ENCODE data around the gene PLEKHA7. TPM values are rescaled to one million over a fixed set of nuclear protein-coding genes. Genes with fewer than 3 reads are reported as not detected.

The PLEKHA7 gene
- total and polyA plus RNA-seq, 2 of the 4 experiments (the other 2 are of a cell fraction): 0.12 TPM; not detected in 1

- no peak for TF ChIP-seq ELK1 (IDR thresholded peaks at IDR 0.05; ENCODE audit: borderline replicate concordance, low read depth, low read length)
- TF ChIP-seq CHD1 (IDR thresholded peaks at IDR 0.05; ENCODE audit: low read depth, low read length): no peak
- no peak for TF ChIP-seq RFX5 (IDR thresholded peaks at IDR 0.05; ENCODE audit: low read depth, low read length)
- no peak for TF ChIP-seq RAD21 (IDR thresholded peaks at IDR 0.05; ENCODE audit: low read length)
- no peak for TF ChIP-seq CEBPB (IDR thresholded peaks at IDR 0.05; ENCODE audit: low read depth, low read length)
- no peak for TF ChIP-seq RCOR1 (IDR thresholded peaks at IDR 0.05; ENCODE audit: insufficient replicate concordance, low read length)
- no peak for TF ChIP-seq FOS (IDR thresholded peaks at IDR 0.05; ENCODE audit: low read depth, low read length)
- no peak for TF ChIP-seq BHLHE40 (IDR thresholded peaks at IDR 0.05; ENCODE audit: low read depth, low read length)
- TF ChIP-seq USF2 (IDR thresholded peaks at IDR 0.05; ENCODE audit: low read depth, low read length): no peak
- no peak for TF ChIP-seq POLR2A (IDR thresholded peaks at IDR 0.05; ENCODE audit: low read depth, low read length)
- TF ChIP-seq MAFK (IDR thresholded peaks at IDR 0.05; ENCODE audit: low read depth, low read length): no peak
- TF ChIP-seq MAZ (IDR thresholded peaks at IDR 0.05; ENCODE audit: borderline replicate concordance, low read depth, low read length): no peak
- TF ChIP-seq CTCF (conservative IDR thresholded peaks at IDR 0.05; ENCODE audit: low read depth, low read length): no peak
- no peak for TF ChIP-seq MXI1 (IDR thresholded peaks at IDR 0.05; ENCODE audit: borderline replicate concordance, low read depth, low read length)
- TF ChIP-seq SMC3 (IDR thresholded peaks at IDR 0.05; ENCODE audit: low read depth, low read length): no peak
- no peak for TF ChIP-seq NFE2L2 (IDR thresholded peaks at IDR 0.05; ENCODE audit: low read depth, low read length)
- ChIA-PET POLR2A (ENCODE audit: unreplicated experiment) (no interaction called here), CTCF (no interaction called here)
- Histone ChIP-seq H2AFZ (replicated peaks; ENCODE audit: low read length, poor library complexity) (no peak overlapping the region), H2BK20ac (ENCODE audit: low read depth, low read length) (no peak overlapping the region), H4K91ac (ENCODE audit: insufficient read depth, low read depth, low read length) (no peak overlapping the region), H3K14ac (replicated peaks; ENCODE audit: low read depth, low read length) (no peak overlapping the region), H2BK5ac (ENCODE audit: low read depth, low read length, poor library complexity, severe bottlenecking) (no peak overlapping the region), H2BK120ac (ENCODE audit: low read depth, low read length) (no peak overlapping the region), H3K4me2 (ENCODE audit: low read depth, low read length) (no peak overlapping the region), H3K27me3 (ENCODE audit: control insufficient read depth, insufficient read depth, low read length) (peaks cover 8% of the 10 kb centered on the region), H3K56ac (ENCODE audit: extremely low read depth, insufficient read depth, low read length) (no peak overlapping the region), H3K23ac (ENCODE audit: low read depth, low read length) (no peak overlapping the region), H4K20me1 (ENCODE audit: insufficient read depth, low read length) (no peaks in the 10 kb centered on the region), H3K4me3 (ENCODE audit: insufficient read depth, low read depth, low read length) (no peak overlapping the region), H4K5ac (ENCODE audit: low read depth, low read length) (no peak overlapping the region), H3K4ac (ENCODE audit: low read depth, low read length) (no peak overlapping the region), H3K9me1 (ENCODE audit: insufficient read depth, low read length) (no peaks in the 10 kb centered on the region), H3K27ac (ENCODE audit: insufficient read depth, low read length) (no peak overlapping the region), H3K4me1 (ENCODE audit: control insufficient read depth, insufficient read depth, low read length) (no peaks in the 10 kb centered on the region), H3K79me1 (ENCODE audit: low read depth in 1 of 2, low read length in 2 of 2) (no peaks in the 10 kb centered on the region), H2AK5ac (ENCODE audit: low read depth, low read length) (no peak overlapping the region), H3K9me3 (ENCODE audit: control insufficient read depth, insufficient read depth, low read length) (no peaks in the 10 kb centered on the region), H3K18ac (ENCODE audit: low read depth, low read length) (no peak overlapping the region), H3K36me3 (ENCODE audit: control insufficient read depth, insufficient read depth, low read length) (no peaks in the 10 kb centered on the region), H4K8ac (ENCODE audit: low read depth in 2 of 2, low read length in 2 of 2) (no peak overlapping the region), H2BK15ac (ENCODE audit: low read depth, low read length) (no peak overlapping the region), H3K9ac (ENCODE audit: low read depth, low read length) (no peak overlapping the region), H2AK9ac (replicated peaks; ENCODE audit: low read depth, low read length, poor library complexity) (no peak overlapping the region)
- dilution Hi-C loops (cut with HindIII; ENCODE audit: low sequenced_read_pairs, unreplicated experiment) (no loop called here), in situ Hi-C loops (cut with MboI; ENCODE audit: low sequenced_read_pairs) (loop anchor here (10.0 to 25.0 kb wide), 2 partner anchors 122 to 570 kb away; no protein-coding TSS in a partner anchor), intact Hi-C loops (cut with micrococcal nuclease) (no loop called here)
- WGBS, 2 experiments (ENCODE audit: extremely low coverage in 2 of 2, insufficient read length in 1 of 2): no CpG with 5 or more reads among the region's 4 CpGs
- no TSS peak for BruUV-seq (replicated peaks)
- DNase-seq (no peak), ATAC-seq (ENCODE audit: low read depth) (no peak)
Measured at GRCh38 chr11:16942342-16942741, 71.9 kb downstream of the PLEKHA7 start.
